Transverse colon (tissue), 4 donors: ENCODE results near the gene HIVEP2. TPM values are rescaled to one million over a fixed set of nuclear protein-coding genes. Genes with fewer than 3 reads are reported as not detected.

Source experiments
- DNase-seq: peaks from one replicate; pipeline ENCODE4 v3.0.0-alpha.2; 2019
- H3K27ac ChIP-seq, 4 donors: fragments of 200-600 bp; sonication (generic); 2 replicates each; pipeline ENCODE4 v1.5.1; 2016 to 2018; ENCODE audit warnings: inconsistent platforms in 4 of 4
- H3K27me3 ChIP-seq: fragments of 200-600 bp; sonication (generic); 2 replicates; pipeline ENCODE4 v1.5.1; 2017; ENCODE audit warnings: inconsistent platforms
- H3K36me3 ChIP-seq, 4 donors: fragments of 200-600 bp; sonication (generic); 2 replicates each; pipeline ENCODE4 v1.5.1; 2017 to 2019; ENCODE audit warnings: inconsistent platforms in 4 of 4
- H3K4me1 ChIP-seq, 4 donors: fragments of 200-600 bp; sonication (generic); 2 replicates each; pipeline ENCODE4 v1.5.1; 2017 to 2020; ENCODE audit warnings: inconsistent platforms in 4 of 4
- H3K4me3 ChIP-seq, 4 donors: fragments of 200-600 bp; sonication (generic); 1 replicate in 1 of 4; 2 replicates in 3 of 4; pipeline versions ENCODE4 v1.5.1 to v1.6.1; 2017 to 2019; ENCODE audit warnings: inconsistent platforms in 4 of 4
- H3K9me3 ChIP-seq, 2 donors: fragments of 200-600 bp; sonication (generic); 2 replicates each; pipeline ENCODE4 v1.5.1; 2017 to 2019; ENCODE audit warnings: inconsistent platforms in 2 of 2
- EP300 ChIP-seq: sonication (generic); formaldehyde crosslinking; IDR thresholded peaks from one replicate; pipeline ENCODE4 v1.6.1; 2017; ENCODE audit warnings: antibody characterized with exemption, low read depth
- POLR2A ChIP-seq: fragments of 450-650 bp; IDR thresholded peaks from one replicate; pipeline ENCODE4 v1.6.1; 2016; ENCODE audit warnings: antibody characterized with exemption, mild to moderate bottlenecking, moderate library complexity
- POLR2AphosphoS5 ChIP-seq, 3 donors: sonication (generic); formaldehyde crosslinking; IDR thresholded peaks; one replicate each; pipeline ENCODE4 v1.6.1; 2016; ENCODE audit warnings: antibody characterized with exemption in 3 of 3
- WGBS, 2 donors: methylation state at CpG; one replicate each; pipeline ENCODE4 v1.1.5; 2018; ENCODE audit warnings: low coverage in 1 of 2; 5-methylcytosine and 5-hydroxymethylcytosine counted together
- in situ Hi-C, 4 donors: fragments of 200-750 bp; cut with MboI; loops; one replicate each; pipeline versions ENCODE4 v1.15.0 to v1.15.1; 2017; ENCODE audit warnings: low sequenced_read_pairs in 3 of 4, low pct_ligation_motif_present in 1 of 4, low pct_unique_long_range_greater_than_20kb in 1 of 4
- intact Hi-C: fragments of 100-400 bp; cut with DNase I; formaldehyde crosslinking; loops from one replicate; pipeline ENCODE4 v1.15.1; 2023; ENCODE audit warnings: low total_unique reads
- total RNA-seq, 4 donors: library from RNA; depleted of rRNA; stranded (reverse); fragments of >200 nt; gene quantifications; one replicate each; pipeline ENCODE4 v1.1.0, GENCODE V29; 2016
- TF ChIP-seq, protein P1 (sequence below), 5 experiments: fragments of 200-600 bp in 3 of 5; fragments of 450-650 bp in 2 of 5; sonication (generic) in 3 of 5; IDR thresholded peaks; 1 replicate in 2 of 5; 2 replicates in 3 of 5; pipeline ENCODE4 v1.5.1; 2016 to 2017; ENCODE audit warnings: antibody characterized with exemption in 5 of 5, inconsistent platforms in 3 of 5, mild to moderate bottlenecking in 2 of 5, moderate library complexity in 1 of 5

HIVEP2 gene
- total RNA-seq, 4 donors from 2014 or later = 10.0 to 22.5 (median 13.7) TPM

- in situ Hi-C loops (no loop called here), intact Hi-C loops (no loop called here)
- no peak overlapping the region for H3K4me3 ChIP-seq
- 85 to 100% methylated on average over 1 to 6 of the region's 6 CpGs for WGBS, 2 donors
- no peaks in the 10 kb centered on the region for H3K36me3 ChIP-seq
- H3K4me1 ChIP-seq = peaks cover 0 to 16% (median 10%) of the 10 kb centered on the region in 4 donors
- H3K9me3 ChIP-seq = no peaks in the 10 kb centered on the region
- TF ChIP-seq POLR2A = no peak
- TF ChIP-seq POLR2AphosphoS5 (IDR thresholded peaks at IDR 0.05) = no peak
- TF ChIP-seq EP300 = no peak
- TF ChIP-seq, protein P1, sequence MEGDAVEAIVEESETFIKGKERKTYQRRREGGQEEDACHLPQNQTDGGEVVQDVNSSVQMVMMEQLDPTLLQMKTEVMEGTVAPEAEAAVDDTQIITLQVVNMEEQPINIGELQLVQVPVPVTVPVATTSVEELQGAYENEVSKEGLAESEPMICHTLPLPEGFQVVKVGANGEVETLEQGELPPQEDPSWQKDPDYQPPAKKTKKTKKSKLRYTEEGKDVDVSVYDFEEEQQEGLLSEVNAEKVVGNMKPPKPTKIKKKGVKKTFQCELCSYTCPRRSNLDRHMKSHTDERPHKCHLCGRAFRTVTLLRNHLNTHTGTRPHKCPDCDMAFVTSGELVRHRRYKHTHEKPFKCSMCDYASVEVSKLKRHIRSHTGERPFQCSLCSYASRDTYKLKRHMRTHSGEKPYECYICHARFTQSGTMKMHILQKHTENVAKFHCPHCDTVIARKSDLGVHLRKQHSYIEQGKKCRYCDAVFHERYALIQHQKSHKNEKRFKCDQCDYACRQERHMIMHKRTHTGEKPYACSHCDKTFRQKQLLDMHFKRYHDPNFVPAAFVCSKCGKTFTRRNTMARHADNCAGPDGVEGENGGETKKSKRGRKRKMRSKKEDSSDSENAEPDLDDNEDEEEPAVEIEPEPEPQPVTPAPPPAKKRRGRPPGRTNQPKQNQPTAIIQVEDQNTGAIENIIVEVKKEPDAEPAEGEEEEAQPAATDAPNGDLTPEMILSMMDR (IDR thresholded peaks at IDR 0.05) = no peak
- no peak overlapping the region for H3K27ac ChIP-seq
- H3K27me3 ChIP-seq = no peaks in the 10 kb centered on the region
- DNase-seq = no peak
Measured at GRCh38 chr6:142726616-142727015, 218.4 kb downstream of the HIVEP2 start.

DNA sequence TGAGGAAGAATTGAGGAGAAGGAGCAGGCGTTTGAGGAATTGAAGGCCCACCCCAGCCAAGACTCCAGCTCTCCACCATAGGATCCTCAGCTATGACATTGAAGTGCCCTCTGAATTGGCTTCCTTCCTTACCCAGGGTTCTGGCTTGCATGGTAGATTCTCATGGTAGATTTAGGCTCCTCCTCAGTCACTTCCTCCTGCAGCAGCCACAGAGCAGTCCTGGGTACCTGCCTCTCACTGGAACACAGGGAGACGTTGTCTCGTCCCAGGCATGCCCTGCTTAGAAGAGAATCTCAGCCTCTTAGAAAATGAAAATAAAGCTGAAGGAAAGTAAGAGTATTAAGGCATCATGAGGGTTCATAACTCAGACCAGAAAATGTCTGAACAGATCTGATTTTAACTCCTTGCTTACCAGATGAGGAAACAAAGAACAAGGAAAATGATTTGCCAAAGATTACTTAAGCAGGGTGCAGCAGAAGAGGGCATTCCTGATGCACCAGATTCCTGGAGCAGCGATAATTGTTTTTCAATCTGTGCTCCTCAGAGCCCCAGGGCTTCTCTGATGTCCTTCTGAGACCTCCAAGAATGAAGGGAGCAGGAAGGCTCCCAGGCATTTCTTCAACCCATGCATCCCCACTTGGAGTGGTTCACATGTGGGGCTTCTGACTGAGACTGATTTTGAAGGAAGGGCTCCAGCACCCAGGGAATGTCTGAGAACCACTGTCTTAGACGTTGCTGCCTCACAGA lies 219.8 kb downstream of the HIVEP2 start:
- Histone ChIP-seq H3K9me3 (no peaks in the 10 kb centered on the region), H3K4me1 (peaks cover 0 to 16% (median 10%) of the 10 kb centered on the region in 4 donors), H3K36me3 (no peaks in the 10 kb centered on the region), H3K27me3 (no peaks in the 10 kb centered on the region), H3K27ac (no peak overlapping the region), H3K4me3 (no peak overlapping the region)
- 58 to 84% methylated on average over 3 to 5 of the region's 5 CpGs for WGBS, 2 donors
- DNase-seq = no peak
- TF ChIP-seq POLR2AphosphoS5 (IDR thresholded peaks at IDR 0.05) (no peak), EP300 (no peak), POLR2A (no peak)
- TF ChIP-seq, protein P1 (IDR thresholded peaks at IDR 0.05) = no peak
- intact Hi-C loops = no loop called here
- in situ Hi-C loops = no loop called here

DNA sequence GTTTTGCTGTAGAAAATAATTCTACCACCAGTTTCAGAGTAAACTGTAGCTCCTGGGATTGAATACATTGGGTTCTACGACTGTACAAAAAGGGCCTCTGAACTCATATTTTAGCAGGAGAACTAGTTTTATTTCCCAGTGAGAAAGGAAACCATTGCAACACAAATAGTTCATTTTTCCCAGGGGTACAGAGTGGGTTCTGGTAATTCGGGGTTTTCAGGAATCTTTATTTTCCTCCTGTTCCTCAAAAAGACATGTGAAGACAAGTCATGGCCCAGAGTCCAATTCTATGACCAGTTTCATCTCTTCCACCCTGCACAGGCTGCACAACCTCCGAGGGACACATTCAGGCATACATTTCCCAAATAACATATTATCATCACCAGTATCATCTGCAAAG lies 222.1 kb downstream of the HIVEP2 start:
- in situ Hi-C loops = no loop called here
- TF ChIP-seq, protein P1 (IDR thresholded peaks at IDR 0.05) = no peak
- TF ChIP-seq EP300 = no peak
- TF ChIP-seq POLR2AphosphoS5 (IDR thresholded peaks at IDR 0.05) = no peak
- no peak for TF ChIP-seq POLR2A

GRCh38 chr6:142722012-142722411 lies 223.0 kb downstream of the HIVEP2 start:
- peaks cover 0 to 6% of the 10 kb centered on the region in 2 donors for H3K9me3 ChIP-seq
- intact Hi-C loops = no loop called here
- no peak overlapping the region for H3K27ac ChIP-seq
- H3K4me1 ChIP-seq = no peaks in the 10 kb centered on the region
- TF ChIP-seq EP300 = no peak
- no peak for TF ChIP-seq POLR2AphosphoS5 (IDR thresholded peaks at IDR 0.05)
- no peak overlapping the region for H3K4me3 ChIP-seq
- WGBS, 2 donors = 73 to 82% methylated on average over 3 of the region's 3 CpGs
- in situ Hi-C loops = no loop called here
- no peak for DNase-seq
- no peaks in the 10 kb centered on the region for H3K36me3 ChIP-seq
- no peaks in the 10 kb centered on the region for H3K27me3 ChIP-seq

More for the DNA sequence above, 222.1 kb downstream of the HIVEP2 start:
- Histone ChIP-seq H3K27me3 (no peaks in the 10 kb centered on the region), H3K27ac (no peak overlapping the region), H3K36me3 (no peaks in the 10 kb centered on the region), H3K4me1 (peaks cover 0 to under 1% (median 0%) of the 10 kb centered on the region in 4 donors), H3K4me3 (no peak overlapping the region), H3K9me3 (peaks cover 0 to 6% of the 10 kb centered on the region in 2 donors)
- intact Hi-C loops = no loop called here
- DNase-seq = no peak
- 84 to 85% methylated on average over 3 of the region's 3 CpGs for WGBS, 2 donors
